Activated naive CD4-positive, alpha-beta T cell treated with anti-CD3 and anti-CD28 coated beads, Interleukin-2, amount 50 U/mL, for 16 hours (primary cell): ENCODE results near the gene PIK3AP1.

Experiments used
- DNase-seq: peaks from one replicate; pipeline ENCODE4 v3.0.0-alpha.2; 2020

The PIK3AP1 gene

DNA sequence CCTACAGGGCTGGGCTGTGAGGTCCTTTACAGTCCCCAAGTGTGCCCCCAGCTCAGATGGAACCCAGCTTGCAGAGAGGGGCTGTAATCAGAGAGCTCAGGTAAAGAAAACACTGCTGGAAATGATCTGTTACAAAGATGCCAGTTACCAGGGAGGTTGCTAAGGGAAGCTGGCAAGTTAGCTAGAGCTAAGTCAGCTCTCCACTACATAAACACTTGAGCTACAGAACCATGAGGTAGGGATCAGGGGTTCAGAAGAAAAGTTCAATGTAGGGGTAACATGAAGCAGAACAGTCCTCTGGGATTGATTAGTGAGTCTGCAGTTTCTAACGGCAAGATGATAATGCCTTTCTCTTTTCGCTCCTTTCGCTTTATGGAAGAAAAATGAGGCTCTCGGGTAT lies 80.4 kb downstream of the PIK3AP1 start:
- DNase-seq, result no peak

DNA sequence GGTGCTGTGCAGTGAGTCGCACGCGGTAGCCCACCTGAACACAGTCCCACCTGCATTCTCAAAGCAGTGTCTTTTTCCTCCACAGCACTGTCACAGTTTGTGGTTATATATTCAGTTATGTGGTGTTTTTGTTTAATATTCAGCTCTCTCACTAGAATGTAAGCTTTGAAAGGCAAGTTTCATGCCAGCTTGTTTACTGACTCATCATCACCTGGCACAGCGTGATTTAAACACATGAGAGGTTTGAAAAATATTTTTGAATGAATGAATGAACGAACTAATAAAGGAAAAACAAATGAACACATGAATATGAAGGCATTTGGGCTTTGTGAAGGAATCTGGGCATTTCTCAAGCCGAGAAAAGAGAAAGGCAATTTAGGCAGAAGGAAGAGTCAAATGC lies 81.6 kb downstream of the PIK3AP1 start:
- DNase-seq, result no peak

DNA sequence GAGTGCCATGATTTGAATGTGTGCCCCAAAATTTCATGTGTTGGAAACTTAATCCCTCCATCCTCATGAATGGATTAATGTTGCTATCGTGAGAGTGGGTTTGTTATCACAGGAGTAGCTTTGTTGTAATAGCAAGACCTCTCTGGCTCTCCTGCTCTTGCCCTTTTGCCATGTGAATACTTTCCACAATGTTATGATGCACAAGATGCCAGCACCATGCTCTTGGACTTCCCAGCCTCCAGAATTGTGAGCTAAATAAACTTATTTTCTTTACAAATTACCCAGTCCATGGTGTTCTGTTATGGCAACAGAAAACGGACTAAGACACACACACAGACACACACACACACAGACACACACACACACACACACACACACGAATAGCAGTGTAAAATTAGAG lies 82.2 kb downstream of the PIK3AP1 start:
- DNase-seq, result no peak

DNA sequence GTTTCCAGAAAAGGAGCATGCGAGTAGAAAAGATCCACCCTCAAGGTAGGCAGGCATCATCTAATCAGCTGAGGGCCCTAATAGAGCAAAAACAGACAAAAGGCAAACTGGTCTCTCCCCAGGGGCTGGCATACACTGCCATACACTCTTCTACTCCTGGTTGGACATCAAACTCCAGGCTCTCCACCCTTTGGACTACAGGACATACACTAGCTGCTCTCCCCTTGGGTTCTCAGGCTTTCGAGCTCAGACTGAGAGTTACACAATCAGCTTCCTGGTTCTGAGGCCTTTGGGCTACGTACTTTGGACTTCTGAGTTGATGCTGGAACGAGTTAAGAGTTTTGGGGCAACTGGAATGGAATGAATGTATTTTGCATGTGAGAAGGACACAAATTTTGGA lies 82.6 kb downstream of the PIK3AP1 start:
- DNase-seq, result no peak

DNA sequence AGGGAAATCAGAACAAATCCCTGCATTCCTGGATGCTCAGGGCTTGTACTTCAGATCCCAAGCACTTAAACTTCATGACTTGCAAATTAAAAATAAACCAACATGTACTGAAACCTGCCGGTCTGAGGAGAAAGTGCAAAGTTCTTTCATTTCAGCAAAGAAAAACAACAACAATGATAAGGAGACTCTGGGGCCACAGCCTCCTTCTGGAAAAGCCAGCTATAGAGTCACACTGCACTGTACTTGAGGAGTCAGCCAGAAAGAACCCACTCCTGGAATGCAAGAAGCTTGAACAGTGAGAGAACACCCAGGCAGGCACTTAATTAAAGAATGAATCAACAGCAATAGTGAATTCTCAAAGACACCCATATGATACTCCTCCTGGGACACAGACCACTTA lies 83.8 kb downstream of the PIK3AP1 start:
- no peak for DNase-seq

DNA sequence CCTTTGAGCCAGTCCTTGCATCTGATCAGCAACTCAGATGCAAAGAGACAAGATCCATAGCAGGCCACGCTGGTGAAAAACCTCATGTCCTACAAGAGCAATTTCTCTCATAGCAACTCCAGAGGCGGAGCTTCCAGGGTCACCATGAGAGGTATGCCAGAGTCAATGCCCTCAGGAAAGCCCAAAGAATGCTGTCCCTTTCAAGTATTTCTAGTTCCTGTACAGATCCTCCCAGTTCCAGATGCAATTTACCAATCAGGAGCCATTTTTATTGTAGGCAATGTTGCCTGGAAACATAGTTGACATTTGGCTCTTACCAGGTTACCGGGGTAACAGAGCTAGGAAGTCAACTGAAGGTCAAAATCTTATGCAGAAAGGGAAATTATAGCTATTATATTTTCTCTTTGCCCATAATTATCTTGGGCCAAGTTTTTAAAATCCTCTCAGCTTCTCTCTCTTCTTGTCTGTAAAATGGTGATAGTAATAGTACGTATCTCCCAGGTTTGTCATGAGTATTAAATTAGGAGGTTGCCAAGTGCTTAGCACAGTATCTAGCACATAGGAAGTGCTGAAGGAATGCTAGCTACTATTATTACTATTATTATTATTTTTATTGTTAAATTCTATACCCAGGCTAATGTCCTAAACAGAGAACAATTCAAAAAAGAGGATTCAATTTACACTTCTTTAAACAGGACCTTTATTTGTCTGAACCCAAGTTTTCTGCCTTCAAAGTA lies 87.2 kb downstream of the PIK3AP1 start:
- DNase-seq, result no peak

DNA sequence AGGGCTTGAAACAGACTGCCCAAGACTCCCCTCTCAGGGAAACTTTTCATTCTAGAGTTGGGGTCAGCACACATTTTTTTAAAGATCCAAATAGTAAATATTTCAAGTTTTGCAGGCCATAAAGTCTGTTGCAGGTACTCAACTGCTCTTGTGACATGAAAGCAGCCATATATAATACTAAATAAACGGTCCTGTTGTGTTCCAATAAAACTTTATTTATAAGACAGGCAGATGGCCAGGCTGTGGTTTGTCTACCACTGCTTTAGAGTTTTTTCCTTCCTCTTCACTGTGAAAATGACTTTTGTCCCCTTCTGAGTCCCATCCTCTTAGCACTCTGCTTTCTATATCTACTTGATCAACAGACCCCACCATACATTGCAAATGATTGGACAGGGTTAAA lies 93.0 kb downstream of the PIK3AP1 start:
- DNase-seq, result no peak

DNA sequence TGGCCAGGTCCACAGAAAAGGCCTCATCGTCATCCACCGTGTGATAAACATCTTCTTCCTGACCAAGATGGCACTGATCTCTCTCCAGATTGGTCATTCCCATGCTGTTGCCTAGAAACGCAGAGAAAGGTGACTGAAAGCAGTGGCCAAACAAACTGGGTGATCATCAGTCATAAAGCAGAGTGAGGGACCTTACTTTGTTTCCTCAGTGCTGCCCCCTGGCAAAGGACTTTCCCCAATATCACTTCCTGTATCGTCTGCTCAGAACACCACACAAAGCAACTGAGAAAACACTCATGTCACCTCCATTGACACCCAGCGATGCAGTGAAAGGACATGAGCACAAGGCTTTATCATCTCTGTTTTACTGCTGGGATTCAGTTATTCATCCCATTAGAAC lies 93.5 kb downstream of the PIK3AP1 start:
- DNase-seq, result no peak

DNA sequence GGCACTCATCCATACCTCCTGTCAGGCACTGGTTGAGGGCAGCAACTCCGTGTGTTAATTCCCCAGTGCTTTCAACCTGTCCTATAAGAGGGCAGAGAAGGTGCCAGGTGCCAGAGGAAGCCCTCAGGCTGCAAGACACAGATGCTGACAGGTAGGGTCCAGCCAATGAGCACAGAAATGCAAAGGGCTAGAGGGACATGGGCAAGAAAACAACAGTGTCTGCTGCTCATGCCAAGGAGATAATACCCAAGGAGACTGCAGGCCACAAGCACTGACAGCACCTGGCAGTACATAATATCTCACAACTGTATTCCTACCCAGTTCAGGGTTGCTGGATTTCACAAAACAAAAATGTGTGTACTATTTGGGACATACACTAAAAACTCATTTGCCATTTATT lies 95.1 kb downstream of the PIK3AP1 start:
- DNase-seq, result no peak

DNA sequence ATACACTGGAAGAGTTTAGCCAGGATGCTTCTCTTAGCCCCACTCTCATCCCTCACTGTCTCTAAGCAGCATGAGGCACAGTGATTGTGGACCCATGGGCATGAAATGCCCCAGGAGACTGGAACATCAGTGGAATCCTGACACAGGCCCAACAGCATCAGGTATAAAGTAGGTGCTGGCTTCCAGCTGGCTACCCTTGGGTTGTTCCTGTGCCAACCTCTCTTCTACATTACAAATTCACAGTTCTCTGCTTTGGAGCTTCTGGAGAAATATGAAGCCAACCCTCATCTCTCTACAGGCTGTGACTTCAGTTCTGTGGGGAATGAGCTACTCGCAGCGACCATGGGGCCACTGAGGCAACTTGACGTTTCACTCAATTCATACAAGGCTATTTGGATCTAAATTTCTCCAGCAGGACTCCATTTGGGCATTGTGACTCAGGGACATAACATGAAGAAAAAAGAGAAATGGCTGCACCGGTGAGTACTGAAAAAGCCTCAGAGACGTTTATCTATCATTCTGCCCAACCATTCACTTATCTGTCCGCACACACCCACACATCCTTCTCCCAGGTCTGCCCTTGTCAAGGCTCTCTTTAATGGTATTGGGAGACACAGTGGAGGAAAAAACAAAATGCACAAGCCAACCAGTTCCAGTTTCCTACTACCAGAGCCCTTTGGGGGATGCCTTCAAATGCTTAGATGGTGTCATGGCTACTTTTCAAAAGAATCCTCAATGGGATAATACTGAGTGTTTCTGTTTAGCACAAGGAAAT lies 98.1 kb downstream of the PIK3AP1 start:
- DNase-seq, result no peak

DNA sequence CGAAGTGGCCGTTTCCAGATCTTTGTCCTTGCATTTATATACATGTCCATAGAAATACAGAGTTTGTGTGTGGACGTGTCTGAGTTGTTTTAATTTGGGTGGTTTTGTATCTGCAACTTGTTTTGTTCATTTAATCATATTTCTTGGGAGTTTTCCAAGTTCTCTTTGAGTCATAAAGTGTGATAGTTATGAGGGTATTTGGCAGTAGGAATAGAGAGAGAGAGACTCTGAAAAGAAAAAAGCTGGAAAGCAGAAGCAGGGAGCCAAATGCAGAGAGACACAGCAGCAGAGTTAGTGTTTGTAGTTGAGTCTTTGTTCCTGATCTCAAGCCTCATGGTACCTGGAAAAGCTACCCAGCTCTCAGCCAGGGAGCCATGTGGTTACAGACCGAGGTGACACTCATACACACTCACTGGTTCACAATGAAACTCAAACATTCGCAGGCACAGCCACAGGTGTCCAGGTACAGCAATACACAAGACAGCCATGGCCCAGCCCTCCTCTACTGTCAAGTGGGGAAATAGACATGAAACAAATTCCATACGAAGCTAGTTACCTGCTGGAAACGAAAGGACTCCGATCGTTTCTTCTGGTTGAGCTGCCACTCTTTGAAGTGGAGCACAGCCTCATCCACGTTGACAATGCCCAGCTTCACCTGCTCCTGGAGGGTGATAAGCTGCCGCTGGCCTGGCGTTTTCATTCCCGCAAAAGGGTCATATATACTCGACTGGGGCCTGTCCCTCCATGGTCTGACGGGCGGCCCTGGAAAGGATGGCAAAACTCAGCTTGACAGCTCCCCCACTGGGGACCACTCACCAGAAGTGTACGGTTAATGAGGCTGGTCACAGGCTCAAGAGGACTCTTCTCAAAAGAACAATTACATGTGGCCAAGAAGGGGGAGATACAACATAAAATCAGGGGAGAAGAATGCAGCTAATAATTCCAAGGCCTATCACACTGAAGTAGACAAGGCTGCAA lies 100.2 kb downstream of the PIK3AP1 start:
- no peak for DNase-seq

DNA sequence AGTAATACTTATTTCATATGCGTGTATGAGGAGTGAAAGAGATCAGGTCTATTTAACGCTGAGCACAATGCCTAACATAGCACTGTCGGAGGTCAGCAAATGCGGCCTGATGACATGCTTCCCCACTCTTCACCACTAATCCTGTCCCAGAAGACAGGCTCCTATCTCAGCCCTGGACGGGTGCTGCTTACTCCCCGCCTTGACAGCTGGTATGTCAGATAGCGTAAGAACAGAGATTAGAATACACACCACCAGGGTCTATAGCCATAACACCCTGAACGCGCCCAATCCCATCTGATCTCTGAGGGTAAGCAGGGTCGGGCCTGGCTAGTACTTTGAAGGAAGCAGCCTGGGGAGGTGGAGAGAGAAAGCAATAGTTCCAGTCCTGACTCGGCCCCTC lies 101.2 kb downstream of the PIK3AP1 start:
- DNase-seq, result no peak

DNA sequence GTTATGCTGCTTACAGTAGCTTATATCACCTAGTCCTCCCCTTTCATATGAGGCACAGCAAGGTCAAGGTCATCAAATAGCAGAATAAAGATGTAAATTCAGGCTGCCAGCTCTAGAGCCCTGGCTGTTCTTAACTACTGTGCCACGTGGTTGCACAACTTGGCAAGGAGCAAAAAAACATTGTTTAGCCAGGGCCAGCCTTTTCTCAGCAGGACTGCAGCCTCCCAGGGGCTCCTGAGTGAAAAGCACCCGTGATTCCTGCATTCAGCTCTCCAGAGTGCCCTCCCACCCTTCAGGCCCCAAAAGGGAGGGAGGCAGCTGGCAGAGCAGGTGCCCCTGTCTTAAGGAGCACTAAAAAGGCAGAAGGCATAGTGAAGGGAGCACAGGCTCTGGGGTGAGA lies 101.7 kb downstream of the PIK3AP1 start:
- DNase-seq, result no peak

DNA sequence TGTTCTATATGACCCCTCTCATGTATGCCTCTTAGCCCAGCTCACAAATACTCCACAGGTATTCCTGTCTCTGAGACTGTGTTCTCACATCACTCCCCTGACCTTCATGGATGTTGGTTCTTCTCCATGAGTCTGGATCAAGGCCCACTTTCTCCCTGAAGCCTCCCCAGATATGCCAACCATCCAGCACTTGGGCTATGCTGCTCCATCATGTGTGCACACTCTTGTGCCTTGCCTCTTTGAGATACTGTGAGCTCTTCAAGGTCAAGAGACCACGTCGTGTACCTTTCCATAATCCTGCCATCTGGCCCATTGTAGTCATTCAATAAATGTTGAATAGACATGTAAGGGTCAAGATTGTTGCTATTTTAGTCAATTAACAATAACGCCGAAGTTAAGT lies 103.4 kb downstream of the PIK3AP1 start:
- DNase-seq, result no peak

DNA sequence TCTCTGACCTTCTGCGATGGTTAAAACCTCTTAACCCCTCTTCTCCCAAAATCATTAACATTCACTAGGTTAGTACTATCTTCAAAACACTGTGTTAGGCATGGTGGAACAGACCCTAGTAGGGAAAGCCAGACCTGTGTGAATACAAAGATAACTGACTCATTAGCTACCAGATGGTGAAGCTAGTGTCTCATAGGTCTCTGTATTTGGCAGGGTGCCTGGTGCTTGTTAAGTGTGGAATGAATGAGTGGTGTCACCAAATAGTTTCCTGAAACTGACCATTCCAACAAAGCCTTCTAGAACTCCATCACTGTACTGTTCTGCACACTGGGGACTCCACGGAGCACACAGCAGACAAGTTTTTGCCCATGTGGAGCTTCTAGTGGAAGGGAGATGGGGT lies 105.8 kb downstream of the PIK3AP1 start:
- DNase-seq, result no peak

DNA sequence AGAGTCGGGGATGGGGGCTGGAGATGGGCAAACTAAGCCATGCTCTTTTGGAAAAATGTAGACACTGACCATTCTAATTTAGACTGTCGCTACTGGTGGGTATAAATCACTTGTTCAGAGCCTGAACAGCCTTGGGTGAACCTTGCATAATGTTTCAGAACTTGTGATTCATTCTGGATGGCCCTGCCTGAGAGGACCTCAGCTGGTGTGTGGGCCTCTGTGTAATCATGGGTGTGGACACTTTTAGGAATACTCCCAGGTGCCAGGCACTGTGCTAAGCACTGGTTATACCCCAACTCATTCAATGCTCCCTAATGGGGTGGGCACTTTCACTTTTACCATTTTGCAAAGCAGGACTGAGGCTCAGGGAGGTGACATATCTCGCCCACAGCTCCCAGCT lies 106.7 kb downstream of the PIK3AP1 start:
- DNase-seq, result no peak

DNA sequence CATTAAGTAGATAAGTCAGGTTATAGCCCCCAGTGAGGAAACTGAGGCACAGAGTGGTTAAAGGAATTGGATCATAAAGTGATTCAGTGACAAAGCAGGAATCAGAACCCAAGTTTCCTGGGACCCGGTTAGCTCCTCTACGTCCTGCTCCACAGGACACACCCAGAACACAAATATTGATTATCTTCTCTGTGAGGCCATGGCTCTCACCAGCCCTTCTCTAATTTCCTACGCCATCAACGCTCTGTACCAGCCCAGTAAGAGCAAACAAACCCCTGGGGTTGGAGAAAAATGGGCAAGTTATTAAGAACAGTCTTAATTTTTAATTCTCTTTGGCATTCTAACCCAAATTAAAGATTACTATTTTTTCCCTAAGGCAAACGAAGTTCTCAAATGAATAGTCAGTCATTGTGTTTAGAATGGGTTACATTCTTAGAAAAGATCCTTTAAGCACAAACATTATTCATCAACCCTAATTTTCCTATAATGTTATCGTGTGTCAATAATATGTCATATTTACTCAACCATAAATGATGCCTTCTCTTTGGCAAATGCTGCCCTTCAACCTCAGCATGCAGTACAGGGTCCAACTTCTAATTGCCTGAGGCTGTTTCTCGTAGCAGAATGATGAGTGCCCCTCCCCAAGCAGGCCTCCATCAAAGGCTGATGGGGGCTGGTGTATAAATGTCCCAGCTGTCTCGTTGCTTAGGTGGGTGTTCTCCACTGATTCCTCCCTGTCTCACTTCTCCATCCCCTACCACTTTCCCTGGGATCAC lies 108.1 kb downstream of the PIK3AP1 start:
- DNase-seq, result no peak

DNA sequence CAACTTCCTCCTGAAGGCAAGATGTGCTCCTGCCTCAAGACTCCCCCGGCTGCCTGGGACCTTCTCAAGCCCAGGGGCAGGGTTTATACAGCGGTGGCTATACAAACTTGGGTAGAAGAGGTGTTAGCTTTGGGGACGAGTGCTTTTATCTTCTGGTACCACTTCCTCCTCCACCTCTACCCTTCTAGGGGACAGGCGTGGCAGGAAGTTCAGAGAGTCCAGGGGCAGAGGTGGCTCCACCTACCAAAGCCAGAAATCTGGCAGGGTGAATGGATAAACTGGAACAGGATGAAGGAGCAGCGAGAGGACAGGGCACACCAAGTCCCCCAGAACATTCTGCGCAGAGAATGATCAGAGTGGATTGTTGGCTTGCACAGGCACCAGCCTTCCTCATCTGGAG lies 109.5 kb downstream of the PIK3AP1 start:
- no peak for DNase-seq

DNA sequence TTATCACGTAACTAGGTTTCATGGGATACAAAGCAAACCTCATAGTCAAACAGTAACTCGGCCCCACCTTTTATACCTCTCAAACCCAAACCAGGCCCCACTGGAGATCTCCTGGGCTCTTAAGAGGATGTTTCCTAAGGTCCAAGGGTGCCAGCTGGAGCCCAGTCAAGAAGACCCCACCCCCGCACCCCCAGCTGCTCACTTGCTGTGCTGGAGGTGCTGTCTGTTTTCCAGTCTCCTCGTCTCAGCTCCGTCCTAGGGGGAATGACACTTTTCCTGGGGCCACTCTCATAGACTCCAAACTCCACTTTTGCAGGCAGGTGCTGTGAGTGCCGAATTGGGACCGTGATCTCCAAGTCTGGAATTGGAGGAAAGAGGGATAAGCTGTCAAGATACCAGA lies 110.8 kb downstream of the PIK3AP1 start:
- DNase-seq, result no peak

DNA sequence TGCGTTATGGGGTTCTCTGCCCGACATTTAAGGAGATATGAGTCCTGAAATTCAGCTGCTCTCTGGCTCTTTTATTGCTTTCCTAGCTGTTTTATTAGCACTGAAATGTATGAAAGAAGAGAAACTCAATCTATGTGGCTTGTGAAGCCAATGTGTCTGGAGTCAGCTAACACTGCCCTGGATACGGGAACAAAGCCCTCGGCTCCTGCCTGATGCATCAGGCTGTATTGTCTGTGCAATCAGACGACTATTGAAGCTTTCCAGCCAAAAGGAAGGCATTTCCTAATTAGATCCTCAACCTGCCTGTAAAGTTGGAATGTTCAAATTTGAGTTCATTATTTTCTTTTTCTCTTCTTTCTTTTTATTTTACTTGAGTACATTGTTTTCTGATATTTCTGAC lies 111.5 kb downstream of the PIK3AP1 start:
- no peak for DNase-seq

DNA sequence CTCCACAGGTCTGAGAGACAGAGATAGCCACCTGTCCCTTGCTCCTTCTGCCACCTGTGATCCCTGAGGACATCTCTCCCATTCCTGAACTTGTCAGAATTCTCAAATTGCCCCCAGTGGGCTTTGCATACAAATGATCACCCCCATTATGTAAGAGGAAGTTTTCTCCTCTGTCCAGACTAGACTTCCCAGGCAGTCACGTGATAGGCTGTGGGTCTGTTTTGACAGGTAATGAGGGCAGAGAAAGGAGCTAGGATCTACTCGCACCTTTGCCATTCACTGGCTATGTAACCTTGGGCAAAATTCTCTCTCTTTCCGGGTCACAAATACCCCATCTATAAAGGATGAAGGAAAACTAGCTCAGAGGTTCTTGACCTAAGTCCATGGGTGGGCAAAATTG lies 112.1 kb downstream of the PIK3AP1 start:
- DNase-seq, result no peak

DNA sequence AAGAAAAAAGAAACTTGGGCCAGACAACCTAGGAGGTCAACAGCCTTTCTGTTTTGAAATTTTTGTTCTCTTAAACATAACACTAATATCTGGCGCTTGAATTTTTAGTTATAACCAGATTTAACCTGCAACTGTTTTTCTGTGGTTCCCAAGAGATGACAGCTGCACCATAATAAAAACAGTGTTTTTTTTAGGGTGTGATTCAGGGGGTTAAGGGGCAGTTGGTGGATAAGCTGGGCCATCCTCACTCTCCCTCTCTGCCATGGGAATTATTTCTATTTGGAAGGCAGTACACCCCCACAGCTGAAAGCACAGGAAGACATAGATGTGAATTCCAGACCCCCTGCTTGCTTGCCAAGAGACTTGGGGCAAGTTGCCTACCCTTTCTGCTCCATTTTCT lies 113.4 kb downstream of the PIK3AP1 start:
- DNase-seq, result no peak

DNA sequence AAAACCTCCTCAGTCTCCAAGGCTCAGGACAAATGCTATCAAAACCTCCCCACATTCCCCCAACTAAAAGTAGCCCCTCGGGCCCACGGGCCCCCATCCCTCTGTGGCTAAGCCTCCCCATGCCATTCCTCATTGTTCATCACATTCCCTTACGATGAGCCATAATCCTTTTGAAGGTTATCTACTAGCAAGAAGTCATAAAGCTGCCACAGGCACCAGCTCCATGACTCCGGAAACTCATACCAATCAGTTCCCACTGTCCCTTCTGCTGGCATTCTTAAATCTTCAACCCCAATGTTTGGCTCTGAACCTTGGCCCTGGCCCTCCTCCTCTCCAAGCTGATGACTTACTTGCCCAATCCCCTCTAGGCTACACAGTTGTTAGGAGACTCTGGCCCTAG lies 114.1 kb downstream of the PIK3AP1 start:
- DNase-seq, result no peak
